Activated CD4-positive, alpha-beta T cell treated with anti-CD3 and anti-CD28 coated beads, Interleukin-2, amount 10 ng/mL, durations not matched to agents 7 days and 5 days (primary cell): ENCODE results near the gene RALB. TPM values are rescaled to one million over a fixed set of nuclear protein-coding genes. Genes with fewer than 3 reads are reported as not detected.

Source experiments
- CTCF ChIA-PET: fragments of 350-600 bp; sonication (Branson Sonifier 250); formaldehyde crosslinking; loops from one replicate; lab custom pipeline; 2021; ENCODE audit warnings: antibody characterized with exemption; lab: Charles Lee
- POLR2A ChIA-PET: fragments of 350-600 bp; sonication (Branson Sonifier 250); formaldehyde crosslinking; loops from one replicate; lab custom pipeline; 2021; ENCODE audit warnings: antibody characterized with exemption; lab: Charles Lee
- DNase-seq: peaks from one replicate; pipeline ENCODE4 v3.0.0-alpha.2; 2020
- H3K27ac Mint-ChIP-seq: one replicate; pipeline ENCODE4 v1.8.0; 2021; ENCODE audit warnings: mild to moderate bottlenecking, moderate library complexity, mixed read lengths
- H3K27me3 Mint-ChIP-seq: one replicate; pipeline ENCODE4 v1.8.0; 2021; ENCODE audit warnings: mixed read lengths
- H3K36me3 Mint-ChIP-seq: one replicate; pipeline ENCODE4 v1.8.0; 2021; ENCODE audit warnings: low read depth, mixed read lengths
- H3K4me1 Mint-ChIP-seq: one replicate; pipeline ENCODE4 v1.8.0; 2021; ENCODE audit warnings: mixed read lengths
- H3K4me3 Mint-ChIP-seq: one replicate; pipeline ENCODE4 v1.8.0; 2021; ENCODE audit warnings: mild to moderate bottlenecking, moderate library complexity, mixed read lengths
- H3K9me3 Mint-ChIP-seq: one replicate; pipeline ENCODE4 v1.8.0; 2021; ENCODE audit warnings: mixed read lengths
- total RNA-seq, 2 experiments: library from RNA; stranded (reverse); gene quantifications; one replicate each; pipeline ENCODE4 v1.2.3, GENCODE V29; 2021

RALB gene
- 10 to 100 TPM; 44.3 to 46.8 TPM for total RNA-seq

- Mint-ChIP-seq H3K4me1 (peaks cover 67% of the 10 kb centered on the region), H3K9me3 (peaks cover 12% of the 10 kb centered on the region), H3K27ac (peak within 1 kb of the TSS; percentile 95), H3K27me3 (peaks cover 13% of the 10 kb centered on the region), H3K4me3 (peak within 1 kb of the TSS; percentile 99), H3K36me3 (peaks cover 35% of the 10 kb centered on the region)
- peak; percentile 99 for DNase-seq
- POLR2A ChIA-PET = interaction anchor here (0.7 to 1.7 kb wide), 2 partner anchors 20 to 39 kb away, joined by 3 to 11 read pairs; no protein-coding TSS in a partner anchor
- CTCF ChIA-PET = interaction anchor here (0.8 to 6.9 kb wide), 8 partner anchors 14 to 61 kb away, joined by 3 to 51 read pairs (median 5); no protein-coding TSS in a partner anchor
These were observed at the start of gene RALB for GRCh38 chr2:120252225-120253020. Gene RALB, plus strand, starts transcription at chr2:120252852. Its CDS starts 25,813 bp downstream, at chr2:120278665.

- DNase-seq = no peak
- peaks cover 3% of the 10 kb centered on the region for H3K9me3 Mint-ChIP-seq
- POLR2A ChIA-PET = no interaction called here
- peaks cover 5% of the 10 kb centered on the region for H3K4me1 Mint-ChIP-seq
- H3K4me3 Mint-ChIP-seq = no peak overlapping the region
- no peak overlapping the region for H3K27ac Mint-ChIP-seq
- H3K27me3 Mint-ChIP-seq = no peaks in the 10 kb centered on the region
- peaks cover 12% of the 10 kb centered on the region for H3K36me3 Mint-ChIP-seq
- CTCF ChIA-PET = interaction anchor here (0.6 to 1.4 kb wide), 2 partner anchors 97 to 110 kb away, joined by 3 read pairs; no protein-coding TSS in a partner anchor
These were observed 49.2 kb upstream of the RALB start for GRCh38 chr2:120203251-120204021.

- Mint-ChIP-seq H3K4me3 (no peak overlapping the region), H3K36me3 (peaks cover 9% of the 10 kb centered on the region), H3K4me1 (peaks cover 5% of the 10 kb centered on the region), H3K27me3 (no peaks in the 10 kb centered on the region), H3K9me3 (no peaks in the 10 kb centered on the region), H3K27ac (no peak overlapping the region)
- ChIA-PET POLR2A (no interaction called here), CTCF (no interaction called here)
- no peak for DNase-seq
These were observed 48.6 kb upstream of the RALB start for GRCh38 chr2:120204022-120204405.

GRCh38 chr2:120204417-120204816 lies 48.2 kb upstream of the RALB start:
- H3K27me3 Mint-ChIP-seq = no peaks in the 10 kb centered on the region
- no peak overlapping the region for H3K4me3 Mint-ChIP-seq
- ChIA-PET POLR2A (no interaction called here), CTCF (interaction anchor here (1.0 kb wide), 1 partner anchor 9 kb away, joined by 3 read pairs; no protein-coding TSS in a partner anchor)
- no peak overlapping the region for H3K27ac Mint-ChIP-seq
- peaks cover 5% of the 10 kb centered on the region for H3K4me1 Mint-ChIP-seq
- no peaks in the 10 kb centered on the region for H3K9me3 Mint-ChIP-seq
- H3K36me3 Mint-ChIP-seq = peaks cover 9% of the 10 kb centered on the region
- DNase-seq = no peak

- POLR2A ChIA-PET = no interaction called here
- H3K27ac Mint-ChIP-seq = no peak overlapping the region
- peaks cover 5% of the 10 kb centered on the region for H3K4me1 Mint-ChIP-seq
- no peak overlapping the region for H3K4me3 Mint-ChIP-seq
- peaks cover 11% of the 10 kb centered on the region for H3K36me3 Mint-ChIP-seq
- H3K9me3 Mint-ChIP-seq = no peaks in the 10 kb centered on the region
- CTCF ChIA-PET = interaction anchor here (1.0 kb wide), 1 partner anchor 9 kb away, joined by 3 read pairs; no protein-coding TSS in a partner anchor
- DNase-seq = no peak
- no peaks in the 10 kb centered on the region for H3K27me3 Mint-ChIP-seq
These were observed 47.5 kb upstream of the RALB start for GRCh38 chr2:120204945-120205670.

- ChIA-PET POLR2A (no interaction called here), CTCF (interaction anchor here (0.6 to 1.4 kb wide), 7 partner anchors 8 to 453 kb away, joined by 3 to 12 read pairs (median 3); no protein-coding TSS in a partner anchor)
- Mint-ChIP-seq H3K4me3 (no peak overlapping the region), H3K36me3 (peaks cover 9% of the 10 kb centered on the region), H3K27me3 (no peaks in the 10 kb centered on the region), H3K9me3 (no peaks in the 10 kb centered on the region), H3K27ac (no peak overlapping the region), H3K4me1 (peaks cover 5% of the 10 kb centered on the region)
- peak; percentile 37 for DNase-seq
These were observed 46.5 kb upstream of the RALB start for GRCh38 chr2:120206022-120206581.

GRCh38 chr2:120208381-120209353 lies 44.0 kb upstream of the RALB start:
- ChIA-PET POLR2A (interaction anchor here (0.6 kb wide), 1 partner anchor 348 kb away, joined by 4 read pairs; no protein-coding TSS in a partner anchor), CTCF (interaction anchor here (1.0 to 4.5 kb wide), 4 partner anchors 14 to 101 kb away, joined by 4 to 13 read pairs (median 5); partner anchors contain the start of gene TMEM185B)
- no peaks in the 10 kb centered on the region for H3K27me3 Mint-ChIP-seq
- H3K27ac Mint-ChIP-seq = peak overlapping the region; percentile 83
- DNase-seq = no peak
- peaks cover 5% of the 10 kb centered on the region for H3K4me1 Mint-ChIP-seq
- H3K4me3 Mint-ChIP-seq = no peak overlapping the region
- H3K36me3 Mint-ChIP-seq = peaks cover 10% of the 10 kb centered on the region
- no peaks in the 10 kb centered on the region for H3K9me3 Mint-ChIP-seq

GRCh38 chr2:120209427-120210269 lies 43.0 kb upstream of the RALB start:
- Mint-ChIP-seq H3K36me3 (peaks cover 10% of the 10 kb centered on the region), H3K4me3 (no peak overlapping the region)
- POLR2A ChIA-PET = no interaction called here

GRCh38 chr2:120210270-120210693 lies 42.4 kb upstream of the RALB start:
- Mint-ChIP-seq H3K9me3 (no peaks in the 10 kb centered on the region), H3K27me3 (no peaks in the 10 kb centered on the region), H3K27ac (peak overlapping the region; percentile 83), H3K36me3 (peaks cover 10% of the 10 kb centered on the region), H3K4me1 (peaks cover 5% of the 10 kb centered on the region), H3K4me3 (no peak overlapping the region)
- ChIA-PET CTCF (interaction anchor here (0.7 to 4.5 kb wide), 3 partner anchors 13 to 39 kb away, joined by 3 to 13 read pairs (median 3); partner anchors contain the start of gene TMEM185B), POLR2A (no interaction called here)
- DNase-seq = no peak

More at GRCh38 chr2:120209427-120210269, 43.0 kb upstream of the RALB start:
- CTCF ChIA-PET = interaction anchor here (0.7 to 4.5 kb wide), 4 partner anchors 13 to 39 kb away, joined by 3 to 13 read pairs (median 4); partner anchors contain the start of gene TMEM185B
- Mint-ChIP-seq H3K4me1 (peaks cover 5% of the 10 kb centered on the region), H3K27me3 (no peaks in the 10 kb centered on the region), H3K27ac (peak overlapping the region; percentile 83), H3K9me3 (no peaks in the 10 kb centered on the region)
- DNase-seq = no peak

- H3K27me3 Mint-ChIP-seq = no peaks in the 10 kb centered on the region
- POLR2A ChIA-PET = no interaction called here
- H3K27ac Mint-ChIP-seq = no peak overlapping the region
- CTCF ChIA-PET = interaction anchor here (0.5 to 1.3 kb wide), 3 partner anchors 14 to 108 kb away, joined by 3 to 4 read pairs (median 3); no protein-coding TSS in a partner anchor
- peaks cover 5% of the 10 kb centered on the region for H3K9me3 Mint-ChIP-seq
- peaks cover 26% of the 10 kb centered on the region for H3K4me1 Mint-ChIP-seq
- peaks cover 58% of the 10 kb centered on the region for H3K36me3 Mint-ChIP-seq
- no peak overlapping the region for H3K4me3 Mint-ChIP-seq
- DNase-seq = no peak
These were observed 34.5 kb upstream of the RALB start for GRCh38 chr2:120218181-120218580.
